Measurements from ENCODE around the gene SAMD7. TPM values are rescaled to one million over a fixed set of nuclear protein-coding genes. Genes with fewer than 3 reads are reported as not detected.

The SAMD7 gene
- total and polyA plus RNA-seq, 9 of the 15 experiments (the other 6 are each of a cell fraction or from before 2014, with no cell fraction given), result not detected

GRCh38 chr3:169970847-169971246, 59.5 kb downstream of the SAMD7 start:
- no peaks in the 10 kb centered on the region for H3K9me3 ChIP-seq (replicated peaks; ENCODE audit: control insufficient read depth, insufficient read depth, low read depth, low read length)
- H3K79me2 ChIP-seq (ENCODE audit: control insufficient read depth, insufficient read depth, low read length), result peaks cover 95% of the 10 kb centered on the region
- no peak overlapping the region for H2AFZ ChIP-seq (ENCODE audit: low read depth, low read length)
- no peaks in the 10 kb centered on the region for H3K9me1 ChIP-seq (ENCODE audit: control insufficient read depth, insufficient read depth, low read length)
- no peak for DNase-seq (ENCODE audit: extremely low read depth in 1 of 4, low spot score in 3 of 4)
- no peak for ATAC-seq
- FAIRE-seq, result no peak
- H3K27ac ChIP-seq (ENCODE audit: extremely low read depth, low read depth, low read length), result no peak overlapping the region
- H3K27me3 ChIP-seq (ENCODE audit: control insufficient read depth in 2 of 2, insufficient read depth in 2 of 2, low read length in 2 of 2), result no peaks in the 10 kb centered on the region
- 28% methylated on average over 1 of the region's 1 CpG for WGBS (ENCODE audit: insufficient coverage, low coverage, missing lambda C conversion rate)
- in situ Hi-C loops (cut with MboI), result loop anchor here (25.0 kb wide), 1 partner anchor 834 kb away; no protein-coding TSS in a partner anchor
- CTCF ChIA-PET (ENCODE audit: low intra/inter-chr PET ratio), result no interaction called here
- H3K9ac ChIP-seq (ENCODE audit: insufficient read depth in 1 of 2, low read depth in 2 of 2, low read length in 2 of 2), result no peak overlapping the region
- peaks cover 0 to 10% of the 10 kb centered on the region in 2 experiments; a peak in 1 of 5 replicates for H3K4me1 ChIP-seq (replicated peaks in 1 of 2; ENCODE audit: control insufficient read depth in 2 of 2, insufficient read depth in 2 of 2, low read length in 2 of 2)
- intact Hi-C loops (cut with micrococcal nuclease), result no loop called here
- BruUV-seq (replicated peaks), result no TSS peak
- peaks cover 58% of the 10 kb centered on the region for H3K36me3 ChIP-seq (ENCODE audit: control insufficient read depth, insufficient read depth, low read length)
- H4K20me1 ChIP-seq (replicated peaks; ENCODE audit: control insufficient read depth, insufficient read depth, low read length), result peaks cover 6% of the 10 kb centered on the region; the same call in 1 of the 2 replicates
- H3K4me2 ChIP-seq (ENCODE audit: insufficient read depth, low read length), result no peak overlapping the region
- no peak overlapping the region for H3K4me3 ChIP-seq
- POLR2A ChIA-PET, result no interaction called here
- TF ChIP-seq TCF3 (CRISPR knock-in tag; IDR thresholded peaks at IDR 0.05) (no peak), PCBP1 (IDR thresholded peaks at IDR 0.05; ENCODE audit: low read depth, low read length, poor library complexity, severe bottlenecking) (no peak), POLR2B (IDR thresholded peaks at IDR 0.05; ENCODE audit: low read depth, partially characterized antibody) (no peak), NONO (IDR thresholded peaks at IDR 0.05; ENCODE audit: low read depth in 2 of 2, low read length in 1 of 2) (no peak), THRA (IDR thresholded peaks at IDR 0.05) (no peak), ZNF76 (CRISPR knock-in tag; IDR thresholded peaks at IDR 0.05; ENCODE audit: borderline replicate concordance) (no peak), BRF2 (IDR thresholded peaks at IDR 0.05; ENCODE audit: borderline replicate concordance, insufficient read depth, insufficient read length) (no peak), THAP12 (CRISPR knock-in tag; IDR thresholded peaks at IDR 0.05) (no peak), ZNF282 (CRISPR knock-in tag; IDR thresholded peaks at IDR 0.05) (no peak), PTBP1 (IDR thresholded peaks at IDR 0.05; ENCODE audit: low read depth, low read length) (no peak)
- TF ChIP-seq, protein P1, sequence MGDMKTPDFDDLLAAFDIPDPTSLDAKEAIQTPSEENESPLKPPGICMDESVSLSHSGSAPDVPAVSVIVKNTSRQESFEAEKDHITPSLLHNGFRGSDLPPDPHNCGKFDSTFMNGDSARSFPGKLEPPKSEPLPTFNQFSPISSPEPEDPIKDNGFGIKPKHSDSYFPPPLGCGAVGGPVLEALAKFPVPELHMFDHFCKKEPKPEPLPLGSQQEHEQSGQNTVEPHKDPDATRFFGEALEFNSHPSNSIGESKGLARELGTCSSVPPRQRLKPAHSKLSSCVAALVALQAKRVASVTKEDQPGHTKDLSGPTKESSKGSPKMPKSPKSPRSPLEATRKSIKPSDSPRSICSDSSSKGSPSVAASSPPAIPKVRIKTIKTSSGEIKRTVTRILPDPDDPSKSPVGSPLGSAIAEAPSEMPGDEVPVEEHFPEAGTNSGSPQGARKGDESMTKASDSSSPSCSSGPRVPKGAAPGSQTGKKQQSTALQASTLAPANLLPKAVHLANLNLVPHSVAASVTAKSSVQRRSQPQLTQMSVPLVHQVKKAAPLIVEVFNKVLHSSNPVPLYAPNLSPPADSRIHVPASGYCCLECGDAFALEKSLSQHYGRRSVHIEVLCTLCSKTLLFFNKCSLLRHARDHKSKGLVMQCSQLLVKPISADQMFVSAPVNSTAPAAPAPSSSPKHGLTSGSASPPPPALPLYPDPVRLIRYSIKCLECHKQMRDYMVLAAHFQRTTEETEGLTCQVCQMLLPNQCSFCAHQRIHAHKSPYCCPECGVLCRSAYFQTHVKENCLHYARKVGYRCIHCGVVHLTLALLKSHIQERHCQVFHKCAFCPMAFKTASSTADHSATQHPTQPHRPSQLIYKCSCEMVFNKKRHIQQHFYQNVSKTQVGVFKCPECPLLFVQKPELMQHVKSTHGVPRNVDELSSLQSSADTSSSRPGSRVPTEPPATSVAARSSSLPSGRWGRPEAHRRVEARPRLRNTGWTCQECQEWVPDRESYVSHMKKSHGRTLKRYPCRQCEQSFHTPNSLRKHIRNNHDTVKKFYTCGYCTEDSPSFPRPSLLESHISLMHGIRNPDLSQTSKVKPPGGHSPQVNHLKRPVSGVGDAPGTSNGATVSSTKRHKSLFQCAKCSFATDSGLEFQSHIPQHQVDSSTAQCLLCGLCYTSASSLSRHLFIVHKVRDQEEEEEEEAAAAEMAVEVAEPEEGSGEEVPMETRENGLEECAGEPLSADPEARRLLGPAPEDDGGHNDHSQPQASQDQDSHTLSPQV (IDR thresholded peaks at IDR 0.05), result no peak

Data from K562 (cell line).